ENCODE results near the gene B3GNT8. TPM values are rescaled to one million over a fixed set of nuclear protein-coding genes. Genes with fewer than 3 reads are reported as not detected.

B3GNT8 gene
- total and polyA plus RNA-seq, 2 of the 4 experiments (the other 2 are of a cell fraction): 0.36 TPM

- Histone ChIP-seq H2BK15ac (ENCODE audit: low read depth, low read length) (no peak overlapping the region), H3K27ac (ENCODE audit: insufficient read depth, low read length) (no peak overlapping the region), H3K4me3 (ENCODE audit: insufficient read depth, low read depth, low read length) (no peak overlapping the region), H2BK120ac (ENCODE audit: low read depth, low read length) (no peak overlapping the region), H3K9me3 (ENCODE audit: control insufficient read depth, insufficient read depth, low read length) (no peaks in the 10 kb centered on the region), H3K9me1 (ENCODE audit: insufficient read depth, low read length) (no peaks in the 10 kb centered on the region), H3K9ac (ENCODE audit: low read depth, low read length) (no peak overlapping the region), H3K4me2 (ENCODE audit: low read depth, low read length) (no peak overlapping the region), H2BK5ac (ENCODE audit: low read depth, low read length, poor library complexity, severe bottlenecking) (no peak overlapping the region), H3K79me1 (ENCODE audit: low read depth in 1 of 2, low read length in 2 of 2) (no peaks in the 10 kb centered on the region), H2AK5ac (ENCODE audit: low read depth, low read length) (no peak overlapping the region), H4K8ac (ENCODE audit: low read depth in 2 of 2, low read length in 2 of 2) (no peak overlapping the region), H3K56ac (ENCODE audit: extremely low read depth, insufficient read depth, low read length) (no peak overlapping the region), H2BK20ac (ENCODE audit: low read depth, low read length) (no peak overlapping the region), H3K18ac (ENCODE audit: low read depth, low read length) (no peak overlapping the region), H3K14ac (replicated peaks; ENCODE audit: low read depth, low read length) (no peak overlapping the region), H3K23ac (ENCODE audit: low read depth, low read length) (no peak overlapping the region), H3K36me3 (ENCODE audit: control insufficient read depth, insufficient read depth, low read length) (no peaks in the 10 kb centered on the region), H3K27me3 (ENCODE audit: control insufficient read depth, insufficient read depth, low read length) (peaks cover 2% of the 10 kb centered on the region; the same call in 1 of the 2 replicates), H4K20me1 (ENCODE audit: insufficient read depth, low read length) (no peaks in the 10 kb centered on the region), H2AFZ (replicated peaks; ENCODE audit: low read length, poor library complexity) (no peak overlapping the region), H3K4ac (ENCODE audit: low read depth, low read length) (no peak overlapping the region), H3K4me1 (ENCODE audit: control insufficient read depth, insufficient read depth, low read length) (no peaks in the 10 kb centered on the region), H4K91ac (ENCODE audit: insufficient read depth, low read depth, low read length) (no peak overlapping the region), H2AK9ac (replicated peaks; ENCODE audit: low read depth, low read length, poor library complexity) (no peak overlapping the region), H4K5ac (ENCODE audit: low read depth, low read length) (no peak overlapping the region)
- 24% methylated on average over 3 of the region's 6 CpGs; no CpG with 5 or more reads in 1 of the 2 experiments for WGBS, 2 experiments (ENCODE audit: extremely low coverage in 2 of 2, insufficient read length in 1 of 2)
- ChIA-PET CTCF (no interaction called here), POLR2A (ENCODE audit: unreplicated experiment) (no interaction called here)
- intact Hi-C loops (cut with micrococcal nuclease): no loop called here
- ATAC-seq (ENCODE audit: low read depth) (no peak), DNase-seq (no peak)
- dilution Hi-C loops (cut with HindIII; ENCODE audit: low sequenced_read_pairs, unreplicated experiment): no loop called here
- TF ChIP-seq RFX5 (IDR thresholded peaks at IDR 0.05; ENCODE audit: low read depth, low read length) (no peak), POLR2A (IDR thresholded peaks at IDR 0.05; ENCODE audit: low read depth, low read length) (no peak), MAFK (IDR thresholded peaks at IDR 0.05; ENCODE audit: low read depth, low read length) (no peak), RAD21 (IDR thresholded peaks at IDR 0.05; ENCODE audit: low read length) (no peak), NFE2L2 (IDR thresholded peaks at IDR 0.05; ENCODE audit: low read depth, low read length) (no peak), BHLHE40 (IDR thresholded peaks at IDR 0.05; ENCODE audit: low read depth, low read length) (no peak)
- TF ChIP-seq, protein P1, sequence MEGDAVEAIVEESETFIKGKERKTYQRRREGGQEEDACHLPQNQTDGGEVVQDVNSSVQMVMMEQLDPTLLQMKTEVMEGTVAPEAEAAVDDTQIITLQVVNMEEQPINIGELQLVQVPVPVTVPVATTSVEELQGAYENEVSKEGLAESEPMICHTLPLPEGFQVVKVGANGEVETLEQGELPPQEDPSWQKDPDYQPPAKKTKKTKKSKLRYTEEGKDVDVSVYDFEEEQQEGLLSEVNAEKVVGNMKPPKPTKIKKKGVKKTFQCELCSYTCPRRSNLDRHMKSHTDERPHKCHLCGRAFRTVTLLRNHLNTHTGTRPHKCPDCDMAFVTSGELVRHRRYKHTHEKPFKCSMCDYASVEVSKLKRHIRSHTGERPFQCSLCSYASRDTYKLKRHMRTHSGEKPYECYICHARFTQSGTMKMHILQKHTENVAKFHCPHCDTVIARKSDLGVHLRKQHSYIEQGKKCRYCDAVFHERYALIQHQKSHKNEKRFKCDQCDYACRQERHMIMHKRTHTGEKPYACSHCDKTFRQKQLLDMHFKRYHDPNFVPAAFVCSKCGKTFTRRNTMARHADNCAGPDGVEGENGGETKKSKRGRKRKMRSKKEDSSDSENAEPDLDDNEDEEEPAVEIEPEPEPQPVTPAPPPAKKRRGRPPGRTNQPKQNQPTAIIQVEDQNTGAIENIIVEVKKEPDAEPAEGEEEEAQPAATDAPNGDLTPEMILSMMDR (conservative IDR thresholded peaks at IDR 0.05; ENCODE audit: low read depth, low read length): no peak
- in situ Hi-C loops (cut with MboI; ENCODE audit: low sequenced_read_pairs): no loop called here
- BruUV-seq (replicated peaks): no TSS peak
Measured at GRCh38 chr19:41462497-41462896, 35.3 kb upstream of the B3GNT8 start.
